ENCODE results near the gene CNDP1.

Gene CNDP1

GRCh38 chr18:74517236-74517630, 17.1 kb upstream of the CNDP1 start (continued):
- TF ChIP-seq TSHZ1 (tag by site-specific recombination; IDR thresholded peaks at IDR 0.05; ENCODE audit: borderline replicate concordance), result no peak
- TF ChIP-seq ZNF274 (IDR thresholded peaks at IDR 0.05; ENCODE audit: low read length), result no peak
- no peak for TF ChIP-seq ZNF274 (tag by site-specific recombination; IDR thresholded peaks at IDR 0.05; ENCODE audit: borderline replicate concordance)
- no peak for TF ChIP-seq ZBTB48 (tag by site-specific recombination; IDR thresholded peaks at IDR 0.05)
- no peak for TF ChIP-seq SP3 (tag by site-specific recombination; IDR thresholded peaks at IDR 0.05)
- TF ChIP-seq ZFP69B (tag by site-specific recombination; IDR thresholded peaks at IDR 0.05), result no peak
- TF ChIP-seq GFI1B (tag by site-specific recombination; IDR thresholded peaks at IDR 0.05), result no peak
- no peak for TF ChIP-seq ZNF132 (tag by site-specific recombination; IDR thresholded peaks at IDR 0.05; ENCODE audit: borderline replicate concordance)
- no peak for TF ChIP-seq ZBTB21 (tag by site-specific recombination; IDR thresholded peaks at IDR 0.05)

- Histone ChIP-seq H3K36me3 (ENCODE audit: control insufficient read depth in 2 of 2, insufficient read depth in 1 of 2, low read length in 2 of 2) (peaks cover 0 to 63% of the 10 kb centered on the region in 2 experiments; a peak in 2 of 3 replicates), H3K4me1 (ENCODE audit: control insufficient read depth, insufficient read depth, low read length) (no peaks in the 10 kb centered on the region), H3K9me3 (ENCODE audit: control insufficient read depth, insufficient read depth, low read depth, low read length) (no peaks in the 10 kb centered on the region), H3K4me3 (ENCODE audit: low read depth, low read length) (no peak overlapping the region), H3K27ac (ENCODE audit: extremely low read depth, low read depth, low read length) (no peak overlapping the region)
- no peak for TF ChIP-seq ZNF37A (tag by site-specific recombination; IDR thresholded peaks at IDR 0.05)
- no peak for TF ChIP-seq ZNF366 (tag by site-specific recombination; conservative IDR thresholded peaks at IDR 0.05)
- no peak for TF ChIP-seq ZNF837 (tag by site-specific recombination; IDR thresholded peaks at IDR 0.05)
- peak; percentile 43; the same call in 1 of the 2 replicates for TF ChIP-seq EGR2 (tag by site-specific recombination; IDR thresholded peaks at IDR 0.05; ENCODE audit: low read depth)
- TF ChIP-seq ZFHX2 (tag by site-specific recombination; conservative IDR thresholded peaks at IDR 0.05), result peak; percentile 31; the same call in 1 of the 2 replicates
- ChIA-PET POLR2A (interaction anchor here (1.4 kb wide), 1 partner anchor 23 kb away, joined by 6 read pairs; the partner anchor contains the start of gene CNDP2), CTCF (no interaction called here)
These were observed 15.6 kb upstream of the CNDP1 start for GRCh38 chr18:74518456-74519295.

GRCh38 chr18:74519320-74520095, 14.8 kb upstream of the CNDP1 start:
- ChIA-PET CTCF (no interaction called here), POLR2A (interaction anchor here (1.4 kb wide), 1 partner anchor 23 kb away, joined by 6 read pairs; the partner anchor contains the start of gene CNDP2)
- no peak overlapping the region for H3K27ac ChIP-seq (ENCODE audit: extremely low read depth, low read depth, low read length)
- no peaks in the 10 kb centered on the region for H3K4me1 ChIP-seq (ENCODE audit: control insufficient read depth, insufficient read depth, low read length)
- no peak overlapping the region for H3K4me3 ChIP-seq (ENCODE audit: low read depth, low read length)
- peaks cover 0 to 55% of the 10 kb centered on the region in 2 experiments; a peak in 2 of 3 replicates for H3K36me3 ChIP-seq (ENCODE audit: control insufficient read depth in 2 of 2, insufficient read depth in 1 of 2, low read length in 2 of 2)
- TF ChIP-seq OVOL3 (tag by site-specific recombination; IDR thresholded peaks at IDR 0.05) (no peak), ZNF561 (tag by site-specific recombination; IDR thresholded peaks at IDR 0.05; ENCODE audit: borderline replicate concordance) (no peak), IKZF3 (tag by site-specific recombination; IDR thresholded peaks at IDR 0.05) (no peak), ZBTB6 (tag by site-specific recombination; IDR thresholded peaks at IDR 0.05) (no peak), REST (tag by site-specific recombination; IDR thresholded peaks at IDR 0.05) (no peak), ZNF362 (tag by site-specific recombination; IDR thresholded peaks at IDR 0.05) (no peak), BCL11A (tag by site-specific recombination; IDR thresholded peaks at IDR 0.05; ENCODE audit: low read depth) (no peak), ZBTB21 (tag by site-specific recombination; IDR thresholded peaks at IDR 0.05) (no peak), ZNF791 (tag by site-specific recombination; IDR thresholded peaks at IDR 0.05) (no peak), ZSCAN16 (tag by site-specific recombination; IDR thresholded peaks at IDR 0.05) (no peak)
- no peaks in the 10 kb centered on the region for H3K9me3 ChIP-seq (ENCODE audit: control insufficient read depth, insufficient read depth, low read depth, low read length)

Data from HEK293 (cell line).